WI38 (cell line): ENCODE data around the gene WFDC9.
A peak's percentile ranks its signal among the peaks of the same experiment; 100 is the strongest.
"Not testable (repeated sequence)": the region's sequence is repeated elsewhere in the genome, so short reads cannot be mapped to it uniquely, and the experiment has no call there.

Experiments used
- H3K4me3 ChIP-seq: 2 replicates; pipeline ENCODE4 v1.5.1; 2011; ENCODE audit warnings: low read depth, mild to moderate bottlenecking, control low read depth, low read length
- CTCF ChIP-seq: IDR thresholded peaks from 2 replicates; pipeline ENCODE4 v1.5.1; 2012; ENCODE audit warnings: low read depth, mild to moderate bottlenecking, control low read depth, low read length

Gene WFDC9

GRCh38 chr20:45646875-45647274, 15.8 kb upstream of the WFDC9 start:
- no peak overlapping the region for H3K4me3 ChIP-seq
- no peak for TF ChIP-seq CTCF

- H3K4me3 ChIP-seq, result not testable (repeated sequence)
Observed at GRCh38 chr20:45645869-45646268, 14.8 kb upstream of the WFDC9 start.

- H3K4me3 ChIP-seq, result not testable (repeated sequence)
Observed at GRCh38 chr20:45641076-45641475, 10.0 kb upstream of the WFDC9 start.

- no peak overlapping the region for H3K4me3 ChIP-seq
- no peak for TF ChIP-seq CTCF
Observed at GRCh38 chr20:45639687-45640086, 8.6 kb upstream of the WFDC9 start.

- TF ChIP-seq CTCF, result no peak
- H3K4me3 ChIP-seq, result no peak overlapping the region
Observed at GRCh38 chr20:45636513-45636912, 5.4 kb upstream of the WFDC9 start.

GRCh38 chr20:45630371-45630770, 713 bp downstream of the WFDC9 start:
- H3K4me3 ChIP-seq, result no peak overlapping the region
- no peak for TF ChIP-seq CTCF

GRCh38 chr20:45629496-45630100, 1.5 kb downstream of the WFDC9 start, which contains the start of gene WFDC10A:
TSS of gene WFDC10A (plus strand) at chr20:45629739. CDS start at chr20:45629814, 75 bp downstream.
- H3K4me3 ChIP-seq, result no peak within 1 kb of the TSS
- TF ChIP-seq CTCF, result peak; percentile 81

- H3K4me3 ChIP-seq, result no peak overlapping the region
- no peak for TF ChIP-seq CTCF
Observed at GRCh38 chr20:45626540-45626939, 4.5 kb downstream of the WFDC9 start.
